Hepatocyte (in vitro differentiated cells): ENCODE results near the gene HOXA11.

Experiments used
- CTCF ChIP-seq: fragments of 200-600 bp; sonication (generic); IDR thresholded peaks from 2 replicates; pipeline ENCODE4 v1.5.1; 2016; ENCODE audit warnings: antibody characterized with exemption, mild to moderate bottlenecking; ENCODE audit not compliant: poor library complexity
- EZH2 ChIP-seq: fragments of 200-600 bp; sonication (generic); IDR thresholded peaks from 2 replicates; pipeline ENCODE4 v1.6.1; 2016; ENCODE audit warnings: antibody characterized with exemption, mild to moderate bottlenecking, borderline replicate concordance
- EZH2phosphoT487 ChIP-seq: fragments of 200-600 bp; sonication (generic); IDR thresholded peaks from one replicate; pipeline ENCODE4 v1.6.1; 2018; ENCODE audit warnings: antibody characterized with exemption, mild to moderate bottlenecking, low read depth, moderate library complexity; ENCODE audit not compliant: unreplicated experiment, severe bottlenecking

GRCh38 chr7:27152816-27153442 lies 32.1 kb downstream of the HOXA11 start:
- TF ChIP-seq CTCF: no peak
- no peak for TF ChIP-seq EZH2
- no peak for TF ChIP-seq EZH2phosphoT487
